ENCODE measurements around the gene MCF2L2.
"Not testable (repeated sequence)": the region's sequence is repeated elsewhere in the genome, so short reads cannot be mapped to it uniquely, and the experiment has no call there.

Gene MCF2L2

DNA sequence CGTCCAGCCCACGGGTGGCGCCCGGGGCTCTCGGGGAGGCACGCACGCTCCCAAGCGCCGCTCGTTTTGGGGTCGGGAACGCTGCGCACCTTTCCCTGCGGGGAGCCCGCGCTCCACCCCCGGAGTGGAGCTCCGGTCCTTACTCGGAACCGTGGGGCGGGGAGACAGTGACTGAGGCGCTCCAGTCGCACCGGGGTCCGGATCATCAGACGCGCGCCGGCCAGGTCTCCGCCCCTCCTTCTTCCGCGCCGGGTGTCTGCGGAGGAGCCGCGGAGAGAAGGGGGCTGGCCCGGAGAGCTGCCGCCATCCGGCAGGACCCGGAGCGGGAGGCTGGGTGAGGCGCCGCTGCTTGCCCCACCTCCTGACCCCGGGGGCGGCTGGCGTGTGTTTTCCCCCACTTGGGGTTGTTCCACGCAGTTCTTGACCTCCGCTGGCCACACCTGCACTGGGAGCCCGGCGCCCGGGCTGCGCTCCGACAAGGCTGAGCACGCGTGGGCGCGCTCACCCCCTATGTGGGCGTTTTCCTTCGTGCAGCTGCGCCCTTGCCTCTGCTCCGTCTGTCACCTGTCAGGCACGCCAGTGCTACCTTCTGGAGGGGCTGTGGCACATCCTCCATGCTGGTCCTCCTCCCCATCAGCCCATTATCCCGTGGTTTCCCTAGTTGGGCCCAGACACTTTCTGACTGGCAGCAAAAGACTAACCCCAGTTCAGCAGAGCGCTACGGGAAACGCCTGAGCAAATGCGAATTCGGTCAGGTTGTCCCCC lies at the start of gene MCF2L2:
Gene MCF2L2, minus strand, starts transcription at position 173 of the 765 bp plus-strand sequence. CDS start 642 bp downstream, outside the sequence.
- peaks cover 13% of the 10 kb centered on the region for H3K27me3 ChIP-seq (ENCODE audit: control insufficient read depth, insufficient read depth, low read length)
- peak within 1 kb of the TSS; percentile 65 for H3K9ac ChIP-seq (ENCODE audit: low read length)
- H3K27ac ChIP-seq (ENCODE audit: low read depth, low read length), result 0 out of 2 replicates have a peak within 1 kb of the TSS, but pooled peaks have one; percentile 37
- no peaks in the 10 kb centered on the region; the same call in 1 of the 2 replicates for H3K36me3 ChIP-seq (ENCODE audit: control insufficient read depth, insufficient read depth, low read length)
- peak within 1 kb of the TSS; percentile 97 for H3K4me3 ChIP-seq (ENCODE audit: low read depth, low read length)
- peaks cover 12% of the 10 kb centered on the region; the same call in 1 of the 2 replicates for H3K4me1 ChIP-seq (ENCODE audit: control insufficient read depth, insufficient read depth, low read length)
- no peaks in the 10 kb centered on the region for H3K9me3 ChIP-seq (ENCODE audit: control insufficient read depth, insufficient read depth, low read depth, low read length)

DNA sequence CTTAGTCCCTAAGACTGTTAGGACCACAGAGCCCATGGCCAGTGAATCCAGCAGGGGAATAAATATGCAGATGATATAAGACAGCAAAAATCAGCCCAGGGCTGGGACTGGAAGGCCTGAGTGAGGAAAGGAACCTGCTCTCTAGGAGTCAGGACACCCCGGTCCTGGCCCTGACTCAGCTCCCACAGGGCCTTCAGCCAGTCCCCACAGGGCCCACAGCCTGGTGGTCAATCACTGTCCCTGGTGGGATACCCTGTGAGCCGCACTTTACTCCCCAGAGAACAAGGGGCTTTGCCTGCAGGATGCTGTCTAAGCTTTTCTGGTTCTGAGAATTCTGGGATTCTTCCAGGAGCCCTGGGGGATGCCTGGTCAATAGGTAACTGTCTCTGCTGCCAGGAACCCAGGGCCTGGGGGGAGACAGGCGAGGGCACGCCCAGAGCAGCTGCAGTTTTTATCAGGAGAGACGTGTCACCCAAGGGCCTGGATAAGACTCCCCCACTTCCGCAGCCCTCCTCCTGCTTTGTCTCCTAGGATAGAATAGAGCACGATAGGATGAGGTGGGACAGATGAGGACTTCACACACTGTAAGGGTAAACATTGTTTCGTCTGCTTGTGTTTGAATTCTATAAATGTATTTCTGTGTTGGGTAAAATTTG lies 49.5 kb upstream of the MCF2L2 start:
- Histone ChIP-seq H3K4me1 (ENCODE audit: control insufficient read depth, insufficient read depth, low read length) (peaks cover 6% of the 10 kb centered on the region), H3K27ac (ENCODE audit: low read depth, low read length) (no peak overlapping the region), H3K9me3 (ENCODE audit: control insufficient read depth, insufficient read depth, low read depth, low read length) (no peaks in the 10 kb centered on the region), H3K9ac (ENCODE audit: low read length) (no peak overlapping the region), H3K27me3 (ENCODE audit: control insufficient read depth, insufficient read depth, low read length) (no peaks in the 10 kb centered on the region), H3K36me3 (ENCODE audit: control insufficient read depth, insufficient read depth, low read length) (no peaks in the 10 kb centered on the region), H3K4me3 (ENCODE audit: low read depth, low read length) (no peak overlapping the region)

DNA sequence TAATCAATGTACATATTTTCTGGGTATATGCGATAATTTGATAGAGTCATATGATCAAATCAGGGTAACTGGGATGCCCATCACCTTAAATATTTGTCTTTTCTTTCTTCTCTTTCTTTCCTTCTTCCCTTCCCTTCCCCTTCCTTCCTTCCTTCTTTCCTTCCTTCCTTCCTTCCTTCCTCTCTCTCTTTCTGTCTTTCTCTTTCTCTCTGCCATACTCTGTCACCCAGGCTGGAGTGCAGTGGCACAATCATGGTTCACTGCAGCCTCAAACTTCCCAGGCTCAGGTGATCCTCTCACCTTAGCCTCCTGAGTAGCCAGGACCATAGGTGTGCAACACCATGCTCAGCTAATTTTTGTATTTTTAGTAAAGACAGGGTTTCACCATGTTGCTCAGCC lies 47.3 kb upstream of the MCF2L2 start:
- not testable (repeated sequence) for H3K27me3 ChIP-seq (ENCODE audit: control insufficient read depth, insufficient read depth, low read length); H3K9ac ChIP-seq (ENCODE audit: low read length); H3K9me3 ChIP-seq (ENCODE audit: control insufficient read depth, insufficient read depth, low read depth, low read length); H3K4me1 ChIP-seq (ENCODE audit: control insufficient read depth, insufficient read depth, low read length); H3K36me3 ChIP-seq (ENCODE audit: control insufficient read depth, insufficient read depth, low read length); H3K4me3 ChIP-seq (ENCODE audit: low read depth, low read length); H3K27ac ChIP-seq (ENCODE audit: low read depth, low read length)

DNA sequence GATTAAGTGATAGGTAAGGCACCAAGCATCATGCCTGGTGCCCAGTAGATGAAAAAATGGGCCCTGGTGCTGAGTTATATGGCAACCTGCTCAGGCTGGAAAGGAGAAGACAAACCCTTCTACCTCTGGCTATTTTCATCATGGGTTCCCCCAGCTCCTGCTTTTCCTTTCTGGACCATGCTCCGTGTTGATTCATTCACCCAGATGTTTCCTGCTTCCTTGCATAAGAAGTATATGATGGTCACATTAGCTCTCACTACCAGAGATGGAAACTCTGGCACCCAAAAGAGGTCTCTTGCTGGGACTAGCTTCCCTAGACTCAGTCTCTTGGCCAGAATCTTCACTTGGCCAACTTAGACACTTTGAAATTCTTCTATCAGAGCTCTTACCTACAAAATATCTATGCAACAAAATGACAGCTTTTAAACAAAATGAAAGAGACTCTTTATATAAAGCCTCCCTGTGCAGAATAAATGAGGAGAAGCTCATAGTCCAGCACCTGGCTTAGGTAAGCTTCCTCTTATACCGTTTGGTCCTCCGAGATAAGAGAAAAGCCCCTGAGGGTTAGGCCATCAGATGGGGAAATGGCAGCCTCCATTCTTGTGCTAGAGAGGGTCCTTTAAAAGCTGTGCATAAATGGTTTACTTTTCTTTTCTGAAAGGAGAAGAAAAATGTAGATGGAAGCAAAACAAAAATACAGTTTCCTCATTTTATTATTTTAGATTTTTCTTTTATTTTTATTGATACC lies 46.8 kb upstream of the MCF2L2 start:
- Histone ChIP-seq H3K36me3 (ENCODE audit: control insufficient read depth, insufficient read depth, low read length) (no peaks in the 10 kb centered on the region), H3K4me1 (ENCODE audit: control insufficient read depth, insufficient read depth, low read length) (peaks cover 6% of the 10 kb centered on the region), H3K4me3 (ENCODE audit: low read depth, low read length) (no peak overlapping the region), H3K27ac (ENCODE audit: low read depth, low read length) (no peak overlapping the region), H3K27me3 (ENCODE audit: control insufficient read depth, insufficient read depth, low read length) (no peaks in the 10 kb centered on the region), H3K9ac (ENCODE audit: low read length) (no peak overlapping the region), H3K9me3 (ENCODE audit: control insufficient read depth, insufficient read depth, low read depth, low read length) (no peaks in the 10 kb centered on the region)

GRCh38 chr3:183473969-183474368 lies 45.5 kb upstream of the MCF2L2 start:
- Histone ChIP-seq H3K27me3 (ENCODE audit: control insufficient read depth, insufficient read depth, low read length) (no peaks in the 10 kb centered on the region), H3K27ac (ENCODE audit: low read depth, low read length) (no peak overlapping the region), H3K4me3 (ENCODE audit: low read depth, low read length) (no peak overlapping the region), H3K9me3 (ENCODE audit: control insufficient read depth, insufficient read depth, low read depth, low read length) (no peaks in the 10 kb centered on the region), H3K4me1 (ENCODE audit: control insufficient read depth, insufficient read depth, low read length) (no peaks in the 10 kb centered on the region; the same call in none of the 2 replicates), H3K36me3 (ENCODE audit: control insufficient read depth, insufficient read depth, low read length) (no peaks in the 10 kb centered on the region), H3K9ac (ENCODE audit: low read length) (no peak overlapping the region)

GRCh38 chr3:183472155-183472554 lies 43.7 kb upstream of the MCF2L2 start:
- H3K9me3 ChIP-seq (ENCODE audit: control insufficient read depth, insufficient read depth, low read depth, low read length), result no peaks in the 10 kb centered on the region
- no peaks in the 10 kb centered on the region for H3K36me3 ChIP-seq (ENCODE audit: control insufficient read depth, insufficient read depth, low read length)
- no peaks in the 10 kb centered on the region; the same call in 1 of the 2 replicates for H3K4me1 ChIP-seq (ENCODE audit: control insufficient read depth, insufficient read depth, low read length)
- H3K9ac ChIP-seq (ENCODE audit: low read length), result no peak overlapping the region
- H3K27ac ChIP-seq (ENCODE audit: low read depth, low read length), result no peak overlapping the region
- no peak overlapping the region for H3K4me3 ChIP-seq (ENCODE audit: low read depth, low read length)
- H3K27me3 ChIP-seq (ENCODE audit: control insufficient read depth, insufficient read depth, low read length), result no peaks in the 10 kb centered on the region

- no peaks in the 10 kb centered on the region for H3K9me3 ChIP-seq (ENCODE audit: control insufficient read depth, insufficient read depth, low read depth, low read length)
- no peak overlapping the region for H3K27ac ChIP-seq (ENCODE audit: low read depth, low read length)
- no peak overlapping the region for H3K4me3 ChIP-seq (ENCODE audit: low read depth, low read length)
- no peaks in the 10 kb centered on the region for H3K36me3 ChIP-seq (ENCODE audit: control insufficient read depth, insufficient read depth, low read length)
- no peaks in the 10 kb centered on the region; the same call in 1 of the 2 replicates for H3K4me1 ChIP-seq (ENCODE audit: control insufficient read depth, insufficient read depth, low read length)
- H3K9ac ChIP-seq (ENCODE audit: low read length), result no peak overlapping the region
- H3K27me3 ChIP-seq (ENCODE audit: control insufficient read depth, insufficient read depth, low read length), result no peaks in the 10 kb centered on the region
Observed at GRCh38 chr3:183468424-183468823, 40.0 kb upstream of the MCF2L2 start.

DNA sequence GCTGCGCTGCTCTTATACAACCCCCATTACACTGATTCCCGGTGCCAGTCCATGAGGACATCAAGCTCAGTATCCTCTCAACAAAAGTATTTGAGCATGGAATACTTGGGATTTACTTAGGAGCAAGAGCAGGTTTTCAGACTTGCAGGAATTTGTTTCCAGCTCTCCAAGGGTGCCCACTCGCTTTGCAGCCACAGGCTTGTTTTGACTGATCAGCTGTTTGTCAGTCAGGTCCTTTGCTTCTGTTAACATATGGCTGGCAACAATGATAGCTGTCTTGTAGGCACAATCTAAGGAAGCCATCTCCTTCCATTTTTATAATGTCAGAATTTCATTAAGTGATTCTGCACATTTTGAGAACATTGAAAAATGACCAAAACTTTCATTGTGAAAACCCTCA lies 38.2 kb upstream of the MCF2L2 start:
- no peak overlapping the region for H3K9ac ChIP-seq (ENCODE audit: low read length)
- no peaks in the 10 kb centered on the region; the same call in 1 of the 2 replicates for H3K4me1 ChIP-seq (ENCODE audit: control insufficient read depth, insufficient read depth, low read length)
- no peaks in the 10 kb centered on the region for H3K27me3 ChIP-seq (ENCODE audit: control insufficient read depth, insufficient read depth, low read length)
- H3K36me3 ChIP-seq (ENCODE audit: control insufficient read depth, insufficient read depth, low read length), result no peaks in the 10 kb centered on the region
- no peaks in the 10 kb centered on the region for H3K9me3 ChIP-seq (ENCODE audit: control insufficient read depth, insufficient read depth, low read depth, low read length)
- H3K4me3 ChIP-seq (ENCODE audit: low read depth, low read length), result no peak overlapping the region
- no peak overlapping the region for H3K27ac ChIP-seq (ENCODE audit: low read depth, low read length)

DNA sequence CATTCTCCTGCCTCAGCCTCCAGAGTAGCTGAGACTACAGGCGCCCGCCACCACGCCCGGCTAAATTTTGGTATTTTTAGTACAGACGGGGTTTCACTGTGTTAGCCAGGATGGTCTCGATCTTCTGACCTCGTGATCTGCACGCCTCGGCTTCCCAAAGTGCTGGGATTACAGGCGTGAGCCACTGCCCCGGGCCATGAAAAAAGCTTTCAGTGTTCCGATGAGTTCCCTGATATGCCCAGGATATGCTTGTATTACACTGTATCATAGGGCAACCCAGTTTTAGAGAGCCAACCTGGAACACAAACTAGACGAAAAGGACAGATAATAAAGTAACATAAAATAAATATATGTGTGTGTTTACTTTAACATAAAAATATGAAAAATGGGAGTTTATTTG lies 37.3 kb upstream of the MCF2L2 start:
- H3K27ac ChIP-seq (ENCODE audit: low read depth, low read length); H3K36me3 ChIP-seq (ENCODE audit: control insufficient read depth, insufficient read depth, low read length); H3K4me1 ChIP-seq (ENCODE audit: control insufficient read depth, insufficient read depth, low read length); H3K9ac ChIP-seq (ENCODE audit: low read length); H3K27me3 ChIP-seq (ENCODE audit: control insufficient read depth, insufficient read depth, low read length); H3K9me3 ChIP-seq (ENCODE audit: control insufficient read depth, insufficient read depth, low read depth, low read length); H3K4me3 ChIP-seq (ENCODE audit: low read depth, low read length): not testable (repeated sequence)

GRCh38 chr3:183464480-183464879 lies 36.1 kb upstream of the MCF2L2 start:
- no peaks in the 10 kb centered on the region; the same call in 1 of the 2 replicates for H3K4me1 ChIP-seq (ENCODE audit: control insufficient read depth, insufficient read depth, low read length)
- no peak overlapping the region for H3K27ac ChIP-seq (ENCODE audit: low read depth, low read length)
- H3K27me3 ChIP-seq (ENCODE audit: control insufficient read depth, insufficient read depth, low read length), result no peaks in the 10 kb centered on the region
- H3K4me3 ChIP-seq (ENCODE audit: low read depth, low read length), result no peak overlapping the region
- no peak overlapping the region for H3K9ac ChIP-seq (ENCODE audit: low read length)
- H3K9me3 ChIP-seq (ENCODE audit: control insufficient read depth, insufficient read depth, low read depth, low read length), result peaks cover 7% of the 10 kb centered on the region; the same call in 1 of the 2 replicates
- no peaks in the 10 kb centered on the region for H3K36me3 ChIP-seq (ENCODE audit: control insufficient read depth, insufficient read depth, low read length)

Measured in HUES6 (cell line).